MCF 10A (cell line): ENCODE measurements around the gene LITAF. TPM values are rescaled to one million over a fixed set of nuclear protein-coding genes. Genes with fewer than 3 reads are reported as not detected.
A peak's percentile ranks its signal among the peaks of the same experiment; 100 is the strongest.

Experiments used
- BruUV-seq: library from RNA; stranded (reverse); fragments of 400-500 nt; replicated peaks from 2 replicates; lab custom pipeline; 2021; lab: Mats Ljungman, UMichigan
- CTCF ChIA-PET: fragments of 300-600 bp; sonication (Branson Sonifier 250); formaldehyde crosslinking; extraction: SDS; loops from one replicate; lab custom pipeline; 2021; ENCODE audit warnings: antibody characterized with exemption, inconsistent platforms; lab: Yijun Ruan, JAX
- POLR2A ChIA-PET: fragments of 300-600, 350-650 bp; sonication (Branson Sonifier 250); formaldehyde crosslinking; extraction: SDS; loops from one replicate; lab custom pipeline; 2020; ENCODE audit warnings: antibody characterized with exemption, inconsistent platforms; lab: Yijun Ruan, JAX
- DNase-seq: peaks from one replicate; pipeline ENCODE4 v3.0.0-alpha.2; 2018; ENCODE audit not compliant: unreplicated experiment
- H3K27ac Mint-ChIP-seq: one replicate; pipeline ENCODE4 v1.8.0; 2022; ENCODE audit warnings: mild to moderate bottlenecking, low read depth, mixed read lengths; ENCODE audit not compliant: unreplicated experiment
- H3K27me3 Mint-ChIP-seq: one replicate; pipeline ENCODE4 v1.8.0; 2022; ENCODE audit warnings: mixed read lengths; ENCODE audit not compliant: insufficient read depth, unreplicated experiment
- H3K36me3 Mint-ChIP-seq: one replicate; pipeline ENCODE4 v1.8.0; 2022; ENCODE audit warnings: mild to moderate bottlenecking, moderate library complexity, mixed read lengths; ENCODE audit not compliant: insufficient read depth, unreplicated experiment
- H3K4me1 Mint-ChIP-seq: one replicate; pipeline ENCODE4 v1.8.0; 2022; ENCODE audit warnings: mixed read lengths; ENCODE audit not compliant: insufficient read depth, unreplicated experiment
- H3K4me3 Mint-ChIP-seq: one replicate; pipeline ENCODE4 v1.8.0; 2022; ENCODE audit warnings: mild to moderate bottlenecking, moderate library complexity, mixed read lengths; ENCODE audit not compliant: unreplicated experiment
- H3K9me3 Mint-ChIP-seq: one replicate; pipeline ENCODE4 v1.8.0; 2022; ENCODE audit warnings: mixed read lengths; ENCODE audit not compliant: unreplicated experiment
- CTCF ChIP-seq: fragments of 200-600 bp; IDR thresholded peaks from one replicate; pipeline ENCODE4 v1.8.0; 2022; ENCODE audit warnings: antibody characterized with exemption, mild to moderate bottlenecking; ENCODE audit not compliant: unreplicated experiment
- intact Hi-C: fragments of 100-400 bp; cut with micrococcal nuclease; formaldehyde crosslinking; loops from 2 replicates; pipeline ENCODE4 v1.14.1; 2022
- total RNA-seq: library from RNA; stranded (reverse); gene quantifications from 2 replicates; pipeline ENCODE4 v1.2.3, GENCODE V29; 2022

LITAF gene
- total RNA-seq, 1 experiment from 2014 or later: 120 TPM

DNA sequence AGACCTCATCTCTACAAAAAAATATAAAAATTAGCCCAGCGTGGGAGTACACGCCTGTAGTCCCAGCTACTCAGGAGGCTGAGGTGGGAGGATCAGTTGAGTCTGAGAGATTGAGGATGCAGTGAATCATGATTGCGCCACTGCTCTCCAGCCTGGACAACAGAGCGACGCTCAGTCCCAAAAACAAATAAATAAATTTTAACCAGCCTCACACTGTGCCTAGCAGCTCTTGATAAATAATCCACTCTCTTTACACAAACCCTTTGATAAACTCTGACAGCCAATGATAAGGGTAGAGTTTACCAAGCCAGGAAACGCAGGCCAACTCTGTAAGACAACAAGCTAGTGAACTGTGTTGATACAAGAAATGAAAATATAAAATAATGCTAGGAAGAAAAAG lies 32.7 kb downstream of the LITAF start:
- intact Hi-C loops: no loop called here
- peaks cover 86% of the 10 kb centered on the region for H3K36me3 Mint-ChIP-seq
- no peak overlapping the region for H3K27ac Mint-ChIP-seq
- H3K9me3 Mint-ChIP-seq: peaks cover 13% of the 10 kb centered on the region
- peak; percentile 8 for DNase-seq
- ChIA-PET CTCF (interaction anchor here (0.7 to 1.5 kb wide), 2 partner anchors 29 to 32 kb away, joined by 3 to 4 read pairs; no protein-coding TSS in a partner anchor), POLR2A (interaction anchor here (1.1 to 3.0 kb wide), 2 partner anchors 19 to 56 kb away, joined by 3 to 11 read pairs; no protein-coding TSS in a partner anchor)
- no TSS peak for BruUV-seq
- H3K4me1 Mint-ChIP-seq: no peaks in the 10 kb centered on the region
- H3K4me3 Mint-ChIP-seq: no peak overlapping the region
- H3K27me3 Mint-ChIP-seq: no peaks in the 10 kb centered on the region
- TF ChIP-seq CTCF: no peak

GRCh38 chr16:11553371-11553770 lies 33.3 kb downstream of the LITAF start:
- POLR2A ChIA-PET: no interaction called here
- Mint-ChIP-seq H3K4me3 (no peak overlapping the region), H3K9me3 (peaks cover 13% of the 10 kb centered on the region), H3K36me3 (peaks cover 92% of the 10 kb centered on the region), H3K4me1 (no peaks in the 10 kb centered on the region), H3K27ac (peak overlapping the region; percentile 75), H3K27me3 (no peaks in the 10 kb centered on the region)
- intact Hi-C loops: no loop called here
- BruUV-seq: no TSS peak
- no peak for DNase-seq
- no peak for TF ChIP-seq CTCF
- CTCF ChIA-PET: interaction anchor here (0.6 kb wide), 1 partner anchor 589 kb away, joined by 3 read pairs; no protein-coding TSS in a partner anchor

DNA sequence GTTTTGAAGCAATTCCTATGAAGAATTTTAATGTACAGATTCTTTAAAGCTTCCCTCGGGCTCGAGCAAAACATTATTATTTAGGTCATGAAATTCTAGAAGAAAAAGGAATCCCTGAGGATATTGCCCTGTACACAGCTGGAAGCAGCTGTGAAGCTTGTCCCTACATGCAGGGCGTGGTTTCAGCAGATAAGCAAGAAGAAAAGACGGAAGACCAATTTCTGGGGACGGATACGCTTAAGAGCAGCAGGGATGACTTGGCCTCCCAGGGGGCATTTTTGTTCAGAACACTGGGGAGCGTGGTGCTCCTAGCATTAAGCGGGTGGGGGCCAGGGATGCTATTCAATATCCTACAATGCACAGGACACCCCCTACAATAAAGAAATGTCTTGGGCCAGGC lies 34.3 kb downstream of the LITAF start:
- no peak overlapping the region for H3K27ac Mint-ChIP-seq
- intact Hi-C loops: no loop called here
- H3K4me1 Mint-ChIP-seq: no peaks in the 10 kb centered on the region
- TF ChIP-seq CTCF: no peak
- peaks cover 13% of the 10 kb centered on the region for H3K9me3 Mint-ChIP-seq
- BruUV-seq: no TSS peak
- ChIA-PET POLR2A (interaction anchor here (0.6 kb wide), 1 partner anchor 88 kb away, joined by 3 read pairs; no protein-coding TSS in a partner anchor), CTCF (interaction anchor here (0.9 kb wide), 1 partner anchor 57 kb away, joined by 3 read pairs; no protein-coding TSS in a partner anchor)
- no peaks in the 10 kb centered on the region for H3K27me3 Mint-ChIP-seq
- DNase-seq: no peak
- no peak overlapping the region for H3K4me3 Mint-ChIP-seq
- H3K36me3 Mint-ChIP-seq: peaks cover 98% of the 10 kb centered on the region

- CTCF ChIA-PET: interaction anchor here (0.9 kb wide), 1 partner anchor 56 kb away, joined by 3 read pairs; no protein-coding TSS in a partner anchor
- Mint-ChIP-seq H3K4me1 (no peaks in the 10 kb centered on the region), H3K27me3 (no peaks in the 10 kb centered on the region), H3K4me3 (no peak overlapping the region), H3K36me3 (peaks cover 98% of the 10 kb centered on the region), H3K27ac (no peak overlapping the region), H3K9me3 (peaks cover 9% of the 10 kb centered on the region)
- intact Hi-C loops: no loop called here
- DNase-seq: no peak
- no TSS peak for BruUV-seq
- POLR2A ChIA-PET: interaction anchor here (0.6 kb wide), 1 partner anchor 89 kb away, joined by 3 read pairs; no protein-coding TSS in a partner anchor
- TF ChIP-seq CTCF: no peak
Observed at GRCh38 chr16:11551842-11552241, 34.9 kb downstream of the LITAF start.
